Keratinocyte (primary cell): ENCODE measurements around the gene PRODH2. TPM values are rescaled to one million over a fixed set of nuclear protein-coding genes. Genes with fewer than 3 reads are reported as not detected.

Experiments
- DNase-seq: peaks from one replicate; pipeline ENCODE4 v3.0.0-alpha.2; 2011; ENCODE audit warnings: low read depth, missing footprints, low spot score
- FAIRE-seq: peaks from 2 replicates; lab custom pipeline; 2011; peaks lifted over from hg19 to GRCh38; lab: Jason Lieb, UNC
- H2AFZ ChIP-seq: 2 replicates; pipeline ENCODE4 v1.6.0; 2012; ENCODE audit warnings: low read length, control low read depth, inconsistent platforms; ENCODE audit not compliant: control insufficient read depth
- H3K27ac ChIP-seq: 2 replicates; pipeline ENCODE4 v1.5.1; 2011; ENCODE audit warnings: low read length; ENCODE audit not compliant: control insufficient read depth, insufficient read depth
- H3K27me3 ChIP-seq: 3 replicates; pipeline ENCODE4 v1.6.0; 2011; ENCODE audit warnings: low read length; ENCODE audit not compliant: control insufficient read depth, insufficient read depth; ENCODE audit errors: extremely low read depth
- H3K36me3 ChIP-seq, 2 experiments: 2 replicates in 1 of 2; 3 replicates in 1 of 2; pipeline ENCODE4 v1.5.1; 2011; ENCODE audit warnings: low read length in 2 of 2, mild to moderate bottlenecking in 1 of 2; ENCODE audit not compliant: control insufficient read depth in 2 of 2, insufficient read depth in 2 of 2; ENCODE audit errors: extremely low read depth in 1 of 2
- H3K4me1 ChIP-seq: 3 replicates; pipeline ENCODE4 v1.5.1; 2011; ENCODE audit warnings: low read length; ENCODE audit not compliant: control insufficient read depth, insufficient read depth; ENCODE audit errors: extremely low read depth
- H3K4me2 ChIP-seq: 3 replicates; pipeline ENCODE4 v1.6.0; 2011; ENCODE audit warnings: low read depth, low read length; ENCODE audit not compliant: control insufficient read depth, insufficient read depth; ENCODE audit errors: extremely low read depth
- H3K4me3 ChIP-seq, 3 experiments: fragments of 200-600 bp in 1 of 3; sonication (generic) in 1 of 3; 2 replicates in 2 of 3; 3 replicates in 1 of 3; pipeline ENCODE4 v1.5.1; 2011 to 2016; ENCODE audit warnings: low read length in 3 of 3, mild to moderate bottlenecking in 3 of 3, control low read depth in 2 of 3, inconsistent platforms in 1 of 3, low read depth in 1 of 3, mixed read lengths in 1 of 3, mixed run types in 1 of 3, moderate library complexity in 1 of 3; ENCODE audit not compliant: control insufficient read depth in 2 of 3, insufficient read depth in 2 of 3; ENCODE audit errors: extremely low read depth in 1 of 3
- H3K79me2 ChIP-seq: 2 replicates; pipeline ENCODE4 v1.6.0; 2012; ENCODE audit warnings: low read length; ENCODE audit not compliant: control insufficient read depth, insufficient read depth
- H3K9ac ChIP-seq: 3 replicates; pipeline ENCODE4 v1.6.0; 2011; ENCODE audit warnings: low read length; ENCODE audit not compliant: control insufficient read depth, insufficient read depth; ENCODE audit errors: extremely low read depth
- H3K9me1 ChIP-seq: 3 replicates; pipeline ENCODE4 v1.6.0; 2011; ENCODE audit warnings: low read length; ENCODE audit not compliant: control insufficient read depth, insufficient read depth; ENCODE audit errors: extremely low read depth
- H3K9me3 ChIP-seq: 2 replicates; pipeline ENCODE4 v1.5.1; 2012; ENCODE audit warnings: low read depth, low read length; ENCODE audit not compliant: control insufficient read depth
- H4K20me1 ChIP-seq: 3 replicates; pipeline ENCODE4 v1.6.0; 2011; ENCODE audit warnings: low read length; ENCODE audit not compliant: control insufficient read depth, insufficient read depth; ENCODE audit errors: extremely low read depth
- EZH2 ChIP-seq: IDR thresholded peaks from one replicate; pipeline ENCODE4 v1.6.1; 2012; ENCODE audit warnings: inconsistent platforms, mild to moderate bottlenecking, low read length, moderate library complexity
- dilution Hi-C: fragments of 300-500 bp; cut with MboI; formaldehyde crosslinking; loops from one replicate; pipeline ENCODE4 v1.7.0; 2020; ENCODE audit warnings: low sequenced_read_pairs; ENCODE audit not compliant: extremely low pct_ligation_motif_present
- polyA plus RNA-seq, 5 experiments: library from polyadenylated mRNA; depleted of rRNA in 3 of 5; stranded (reverse) in 3 of 5; stranded (forward) in 1 of 5; unstranded in 1 of 5; fragments of >200 nt; gene quantifications; 1 replicate in 1 of 5; 2 replicates in 3 of 5; 3 replicates in 1 of 5; pipeline versions ENCODE4 v1.2.1 to v1.2.3, GENCODE V29; 2011 to 2012; ENCODE audit warnings: missing spikeins in 2 of 5, low read depth in 1 of 5, low replicate concordance in 1 of 5
- TF ChIP-seq, protein P1 (sequence below), 3 experiments: IDR thresholded peaks in 1 of 3; conservative IDR thresholded peaks in 1 of 3; optimal IDR thresholded peaks in 1 of 3; 2 replicates in 2 of 3; 3 replicates in 1 of 3; pipeline versions ENCODE3 to v1.5.1; 2011; ENCODE audit warnings: low read length in 3 of 3, mild to moderate bottlenecking in 3 of 3, moderate library complexity in 2 of 3, control low read depth in 1 of 3, inconsistent platforms in 1 of 3; ENCODE audit not compliant: insufficient read depth in 2 of 3; ENCODE audit errors: extremely low read depth in 1 of 3

PRODH2 gene
- polyA plus RNA-seq, 1 donor (not counting 4 experiments of a cell fraction or from before 2014, with no cell fraction given), result not detected

DNA sequence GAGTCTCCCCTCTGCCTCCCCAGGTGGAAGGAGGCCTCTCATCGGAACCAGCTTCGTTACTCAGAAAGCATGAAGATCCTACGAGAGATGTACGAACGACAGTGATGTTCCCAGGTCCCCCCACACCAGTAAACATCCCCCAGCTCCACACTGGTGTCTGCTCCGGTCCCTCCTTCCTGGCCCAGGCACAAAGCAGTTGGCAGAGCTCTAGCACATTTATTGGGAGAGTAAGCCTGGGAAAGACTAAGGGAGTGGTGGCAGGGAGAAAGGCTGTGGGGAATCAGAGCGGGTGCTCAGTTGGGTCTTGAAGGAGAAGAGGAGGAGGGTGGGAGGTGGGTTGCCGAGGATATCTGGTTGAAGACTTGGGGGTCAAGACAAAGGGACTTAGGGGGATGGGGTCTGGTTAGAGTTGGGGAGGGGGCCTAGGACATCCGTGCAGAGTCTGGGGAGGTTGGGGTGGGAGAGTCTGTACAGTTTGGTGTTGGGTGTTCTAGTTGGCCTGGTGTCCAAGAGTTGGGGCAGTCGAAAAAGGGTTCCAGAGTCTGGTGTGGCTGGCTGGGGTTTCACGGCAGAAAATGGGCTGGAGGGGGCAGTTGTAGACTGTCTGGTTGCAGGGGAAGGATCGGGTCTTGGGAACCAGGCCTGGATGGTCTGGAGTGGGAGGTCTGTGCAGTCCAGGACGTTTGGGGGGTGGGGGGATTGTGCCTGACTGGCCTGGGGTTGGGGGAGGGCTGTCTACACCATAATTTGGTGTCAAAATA is 58.1 kb downstream of the PRODH2 start:
- Histone ChIP-seq H3K4me1 (peaks cover 21% of the 10 kb centered on the region), H3K9me3 (no peaks in the 10 kb centered on the region), H3K27ac (no peak overlapping the region), H3K9ac (no peak overlapping the region), H3K4me3 (no peak overlapping the region), H2AFZ (no peak overlapping the region), H3K9me1 (no peaks in the 10 kb centered on the region), H4K20me1 (no peaks in the 10 kb centered on the region), H3K36me3 (peaks cover 17 to 23% of the 10 kb centered on the region in 2 experiments), H3K4me2 (no peak overlapping the region), H3K79me2 (peaks cover 20% of the 10 kb centered on the region), H3K27me3 (no peaks in the 10 kb centered on the region)
- DNase-seq (no peak), FAIRE-seq (no peak)
- dilution Hi-C loops, result no loop called here
- TF ChIP-seq, protein P1, sequence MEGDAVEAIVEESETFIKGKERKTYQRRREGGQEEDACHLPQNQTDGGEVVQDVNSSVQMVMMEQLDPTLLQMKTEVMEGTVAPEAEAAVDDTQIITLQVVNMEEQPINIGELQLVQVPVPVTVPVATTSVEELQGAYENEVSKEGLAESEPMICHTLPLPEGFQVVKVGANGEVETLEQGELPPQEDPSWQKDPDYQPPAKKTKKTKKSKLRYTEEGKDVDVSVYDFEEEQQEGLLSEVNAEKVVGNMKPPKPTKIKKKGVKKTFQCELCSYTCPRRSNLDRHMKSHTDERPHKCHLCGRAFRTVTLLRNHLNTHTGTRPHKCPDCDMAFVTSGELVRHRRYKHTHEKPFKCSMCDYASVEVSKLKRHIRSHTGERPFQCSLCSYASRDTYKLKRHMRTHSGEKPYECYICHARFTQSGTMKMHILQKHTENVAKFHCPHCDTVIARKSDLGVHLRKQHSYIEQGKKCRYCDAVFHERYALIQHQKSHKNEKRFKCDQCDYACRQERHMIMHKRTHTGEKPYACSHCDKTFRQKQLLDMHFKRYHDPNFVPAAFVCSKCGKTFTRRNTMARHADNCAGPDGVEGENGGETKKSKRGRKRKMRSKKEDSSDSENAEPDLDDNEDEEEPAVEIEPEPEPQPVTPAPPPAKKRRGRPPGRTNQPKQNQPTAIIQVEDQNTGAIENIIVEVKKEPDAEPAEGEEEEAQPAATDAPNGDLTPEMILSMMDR (optimal IDR thresholded peaks at IDR 0.05 in 1 of 3, IDR thresholded peaks at IDR 0.05 in 1 of 3, conservative IDR thresholded peaks at IDR 0.05 in 1 of 3; ENCODE audit: extremely low read depth in 1 of 3, insufficient read depth in 2 of 3, low read length in 3 of 3), result no peak
- no peak for TF ChIP-seq EZH2

DNA sequence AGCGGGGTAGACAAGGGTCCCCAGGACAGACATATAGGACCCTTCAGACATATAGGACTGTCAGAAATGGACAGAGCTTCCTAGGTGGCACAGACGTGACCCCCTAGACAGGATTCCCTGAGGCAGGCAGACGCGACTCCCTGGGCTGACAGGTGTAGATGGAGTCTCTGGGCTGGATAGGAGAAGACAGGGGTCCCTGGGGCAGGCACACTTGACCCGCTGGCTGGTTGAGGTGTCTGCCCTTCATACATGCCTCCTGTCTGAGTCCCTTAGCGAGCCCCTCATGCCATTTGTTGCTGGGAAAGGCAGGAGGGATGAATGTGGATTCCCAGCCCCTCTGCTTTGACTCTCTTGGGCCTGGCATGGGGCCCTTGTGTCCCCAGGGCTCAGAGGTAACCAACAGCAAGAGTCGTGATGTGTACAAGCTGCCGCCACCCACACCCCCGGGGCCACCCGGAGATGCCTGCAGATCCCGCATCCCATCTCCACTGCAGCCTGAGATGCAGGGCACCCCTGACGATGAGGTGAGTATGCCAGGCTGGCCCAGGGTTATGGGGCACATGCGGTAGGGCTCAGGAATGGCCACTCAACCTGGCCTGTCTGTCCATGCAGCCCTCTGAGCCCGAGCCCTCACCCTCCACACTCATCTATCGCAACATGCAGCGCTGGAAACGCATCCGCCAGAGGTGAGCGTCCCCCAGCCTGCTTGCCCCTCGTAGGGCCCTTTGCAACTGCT is 58.8 kb downstream of the PRODH2 start:
- H3K27me3 ChIP-seq, result no peaks in the 10 kb centered on the region
- FAIRE-seq (no peak), DNase-seq (no peak)
- TF ChIP-seq, protein P1 (optimal IDR thresholded peaks at IDR 0.05 in 1 of 3, IDR thresholded peaks at IDR 0.05 in 1 of 3, conservative IDR thresholded peaks at IDR 0.05 in 1 of 3; ENCODE audit: extremely low read depth in 1 of 3, insufficient read depth in 2 of 3, low read length in 3 of 3), result no peak
- no peak for TF ChIP-seq EZH2
- H3K27ac ChIP-seq, result no peak overlapping the region
- no peak overlapping the region for H2AFZ ChIP-seq
- no peak overlapping the region for H3K9ac ChIP-seq
- H4K20me1 ChIP-seq, result no peaks in the 10 kb centered on the region
- peaks cover 18% of the 10 kb centered on the region for H3K4me1 ChIP-seq
- H3K79me2 ChIP-seq, result peaks cover 17% of the 10 kb centered on the region
- no peaks in the 10 kb centered on the region for H3K9me1 ChIP-seq
- dilution Hi-C loops, result no loop called here
- H3K9me3 ChIP-seq, result no peaks in the 10 kb centered on the region
- peaks cover 13 to 23% of the 10 kb centered on the region in 2 experiments for H3K36me3 ChIP-seq
- no peak overlapping the region for H3K4me3 ChIP-seq
- H3K4me2 ChIP-seq, result no peak overlapping the region
